ENCODE data around the gene PLCL2. TPM values are rescaled to one million over a fixed set of nuclear protein-coding genes. Genes with fewer than 3 reads are reported as not detected.

The PLCL2 gene
- polyA plus RNA-seq, 2 of the 4 experiments (the other 2 are of a cell fraction): 2.1 to 3.0 TPM

DNA sequence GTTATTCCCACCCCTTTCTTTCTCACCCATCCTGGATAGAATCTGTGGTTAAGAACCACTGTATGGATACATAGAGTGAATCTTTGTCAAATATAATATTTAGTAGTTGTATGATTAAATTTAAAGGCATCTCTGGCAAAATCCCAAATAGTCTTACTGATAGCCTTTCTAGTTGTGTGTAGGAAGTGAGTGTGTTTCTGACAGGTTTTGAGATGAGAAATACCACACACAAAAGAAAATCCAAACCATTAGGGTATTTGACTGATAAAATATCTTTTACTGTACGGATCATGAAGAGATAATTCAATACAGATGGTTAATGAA is 44.7 kb upstream of the PLCL2 start:
- no peak overlapping the region for H3K27ac ChIP-seq
- ChIA-PET POLR2A (no interaction called here), CTCF (no interaction called here)
- no peak for TF ChIP-seq CHD4 (IDR thresholded peaks at IDR 0.05; ENCODE audit: borderline replicate concordance)
- TF ChIP-seq, protein P1, sequence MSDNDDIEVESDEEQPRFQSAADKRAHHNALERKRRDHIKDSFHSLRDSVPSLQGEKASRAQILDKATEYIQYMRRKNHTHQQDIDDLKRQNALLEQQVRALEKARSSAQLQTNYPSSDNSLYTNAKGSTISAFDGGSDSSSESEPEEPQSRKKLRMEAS (IDR thresholded peaks at IDR 0.05): no peak
- TF ChIP-seq KDM5A (IDR thresholded peaks at IDR 0.05): no peak
- TF ChIP-seq, protein P2, sequence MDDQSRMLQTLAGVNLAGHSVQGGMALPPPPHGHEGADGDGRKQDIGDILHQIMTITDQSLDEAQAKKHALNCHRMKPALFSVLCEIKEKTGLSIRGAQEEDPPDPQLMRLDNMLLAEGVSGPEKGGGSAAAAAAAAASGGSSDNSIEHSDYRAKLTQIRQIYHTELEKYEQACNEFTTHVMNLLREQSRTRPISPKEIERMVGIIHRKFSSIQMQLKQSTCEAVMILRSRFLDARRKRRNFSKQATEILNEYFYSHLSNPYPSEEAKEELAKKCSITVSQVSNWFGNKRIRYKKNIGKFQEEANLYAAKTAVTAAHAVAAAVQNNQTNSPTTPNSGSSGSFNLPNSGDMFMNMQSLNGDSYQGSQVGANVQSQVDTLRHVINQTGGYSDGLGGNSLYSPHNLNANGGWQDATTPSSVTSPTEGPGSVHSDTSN (IDR thresholded peaks at IDR 0.05): no peak
- no peak for TF ChIP-seq RARB (CRISPR knock-in tag; IDR thresholded peaks at IDR 0.05)
- TF ChIP-seq, protein P3, sequence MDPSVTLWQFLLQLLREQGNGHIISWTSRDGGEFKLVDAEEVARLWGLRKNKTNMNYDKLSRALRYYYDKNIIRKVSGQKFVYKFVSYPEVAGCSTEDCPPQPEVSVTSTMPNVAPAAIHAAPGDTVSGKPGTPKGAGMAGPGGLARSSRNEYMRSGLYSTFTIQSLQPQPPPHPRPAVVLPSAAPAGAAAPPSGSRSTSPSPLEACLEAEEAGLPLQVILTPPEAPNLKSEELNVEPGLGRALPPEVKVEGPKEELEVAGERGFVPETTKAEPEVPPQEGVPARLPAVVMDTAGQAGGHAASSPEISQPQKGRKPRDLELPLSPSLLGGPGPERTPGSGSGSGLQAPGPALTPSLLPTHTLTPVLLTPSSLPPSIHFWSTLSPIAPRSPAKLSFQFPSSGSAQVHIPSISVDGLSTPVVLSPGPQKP (IDR thresholded peaks at IDR 0.05; ENCODE audit: low read depth, low read length): no peak
- TF ChIP-seq ZC3H11A (IDR thresholded peaks at IDR 0.05): no peak
- no peak for TF ChIP-seq FOSB (CRISPR knock-in tag; IDR thresholded peaks at IDR 0.05)
- no peak for TF ChIP-seq HOXA7 (CRISPR knock-in tag; IDR thresholded peaks at IDR 0.05)
- TF ChIP-seq, protein P4, sequence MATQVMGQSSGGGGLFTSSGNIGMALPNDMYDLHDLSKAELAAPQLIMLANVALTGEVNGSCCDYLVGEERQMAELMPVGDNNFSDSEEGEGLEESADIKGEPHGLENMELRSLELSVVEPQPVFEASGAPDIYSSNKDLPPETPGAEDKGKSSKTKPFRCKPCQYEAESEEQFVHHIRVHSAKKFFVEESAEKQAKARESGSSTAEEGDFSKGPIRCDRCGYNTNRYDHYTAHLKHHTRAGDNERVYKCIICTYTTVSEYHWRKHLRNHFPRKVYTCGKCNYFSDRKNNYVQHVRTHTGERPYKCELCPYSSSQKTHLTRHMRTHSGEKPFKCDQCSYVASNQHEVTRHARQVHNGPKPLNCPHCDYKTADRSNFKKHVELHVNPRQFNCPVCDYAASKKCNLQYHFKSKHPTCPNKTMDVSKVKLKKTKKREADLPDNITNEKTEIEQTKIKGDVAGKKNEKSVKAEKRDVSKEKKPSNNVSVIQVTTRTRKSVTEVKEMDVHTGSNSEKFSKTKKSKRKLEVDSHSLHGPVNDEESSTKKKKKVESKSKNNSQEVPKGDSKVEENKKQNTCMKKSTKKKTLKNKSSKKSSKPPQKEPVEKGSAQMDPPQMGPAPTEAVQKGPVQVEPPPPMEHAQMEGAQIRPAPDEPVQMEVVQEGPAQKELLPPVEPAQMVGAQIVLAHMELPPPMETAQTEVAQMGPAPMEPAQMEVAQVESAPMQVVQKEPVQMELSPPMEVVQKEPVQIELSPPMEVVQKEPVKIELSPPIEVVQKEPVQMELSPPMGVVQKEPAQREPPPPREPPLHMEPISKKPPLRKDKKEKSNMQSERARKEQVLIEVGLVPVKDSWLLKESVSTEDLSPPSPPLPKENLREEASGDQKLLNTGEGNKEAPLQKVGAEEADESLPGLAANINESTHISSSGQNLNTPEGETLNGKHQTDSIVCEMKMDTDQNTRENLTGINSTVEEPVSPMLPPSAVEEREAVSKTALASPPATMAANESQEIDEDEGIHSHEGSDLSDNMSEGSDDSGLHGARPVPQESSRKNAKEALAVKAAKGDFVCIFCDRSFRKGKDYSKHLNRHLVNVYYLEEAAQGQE (IDR thresholded peaks at IDR 0.05): no peak
- TF ChIP-seq, protein P5, sequence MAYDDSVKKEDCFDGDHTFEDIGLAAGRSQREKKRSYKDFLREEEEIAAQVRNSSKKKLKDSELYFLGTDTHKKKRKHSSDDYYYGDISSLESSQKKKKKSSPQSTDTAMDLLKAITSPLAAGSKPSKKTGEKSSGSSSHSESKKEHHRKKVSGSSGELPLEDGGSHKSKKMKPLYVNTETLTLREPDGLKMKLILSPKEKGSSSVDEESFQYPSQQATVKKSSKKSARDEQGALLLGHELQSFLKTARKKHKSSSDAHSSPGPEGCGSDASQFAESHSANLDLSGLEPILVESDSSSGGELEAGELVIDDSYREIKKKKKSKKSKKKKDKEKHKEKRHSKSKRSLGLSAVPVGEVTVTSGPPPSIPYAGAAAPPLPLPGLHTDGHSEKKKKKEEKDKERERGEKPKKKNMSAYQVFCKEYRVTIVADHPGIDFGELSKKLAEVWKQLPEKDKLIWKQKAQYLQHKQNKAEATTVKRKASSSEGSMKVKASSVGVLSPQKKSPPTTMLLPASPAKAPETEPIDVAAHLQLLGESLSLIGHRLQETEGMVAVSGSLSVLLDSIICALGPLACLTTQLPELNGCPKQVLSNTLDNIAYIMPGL (CRISPR knock-in tag; IDR thresholded peaks at IDR 0.05; ENCODE audit: borderline replicate concordance): no peak
- TF ChIP-seq, protein P6, sequence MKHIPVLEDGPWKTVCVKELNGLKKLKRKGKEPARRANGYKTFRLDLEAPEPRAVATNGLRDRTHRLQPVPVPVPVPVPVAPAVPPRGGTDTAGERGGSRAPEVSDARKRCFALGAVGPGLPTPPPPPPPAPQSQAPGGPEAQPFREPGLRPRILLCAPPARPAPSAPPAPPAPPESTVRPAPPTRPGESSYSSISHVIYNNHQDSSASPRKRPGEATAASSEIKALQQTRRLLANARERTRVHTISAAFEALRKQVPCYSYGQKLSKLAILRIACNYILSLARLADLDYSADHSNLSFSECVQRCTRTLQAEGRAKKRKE (CRISPR knock-in tag; IDR thresholded peaks at IDR 0.05; ENCODE audit: low read depth): no peak
- no peak for TF ChIP-seq HOXB13 (CRISPR knock-in tag; IDR thresholded peaks at IDR 0.05; ENCODE audit: low read depth)
- no peak for TF ChIP-seq JUN (IDR thresholded peaks at IDR 0.05)
- TF ChIP-seq, protein P7, sequence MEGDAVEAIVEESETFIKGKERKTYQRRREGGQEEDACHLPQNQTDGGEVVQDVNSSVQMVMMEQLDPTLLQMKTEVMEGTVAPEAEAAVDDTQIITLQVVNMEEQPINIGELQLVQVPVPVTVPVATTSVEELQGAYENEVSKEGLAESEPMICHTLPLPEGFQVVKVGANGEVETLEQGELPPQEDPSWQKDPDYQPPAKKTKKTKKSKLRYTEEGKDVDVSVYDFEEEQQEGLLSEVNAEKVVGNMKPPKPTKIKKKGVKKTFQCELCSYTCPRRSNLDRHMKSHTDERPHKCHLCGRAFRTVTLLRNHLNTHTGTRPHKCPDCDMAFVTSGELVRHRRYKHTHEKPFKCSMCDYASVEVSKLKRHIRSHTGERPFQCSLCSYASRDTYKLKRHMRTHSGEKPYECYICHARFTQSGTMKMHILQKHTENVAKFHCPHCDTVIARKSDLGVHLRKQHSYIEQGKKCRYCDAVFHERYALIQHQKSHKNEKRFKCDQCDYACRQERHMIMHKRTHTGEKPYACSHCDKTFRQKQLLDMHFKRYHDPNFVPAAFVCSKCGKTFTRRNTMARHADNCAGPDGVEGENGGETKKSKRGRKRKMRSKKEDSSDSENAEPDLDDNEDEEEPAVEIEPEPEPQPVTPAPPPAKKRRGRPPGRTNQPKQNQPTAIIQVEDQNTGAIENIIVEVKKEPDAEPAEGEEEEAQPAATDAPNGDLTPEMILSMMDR (IDR thresholded peaks at IDR 0.05): no peak
- TF ChIP-seq RNF2 (IDR thresholded peaks at IDR 0.05; ENCODE audit: borderline replicate concordance, low read depth): no peak
- TF ChIP-seq, protein P8, sequence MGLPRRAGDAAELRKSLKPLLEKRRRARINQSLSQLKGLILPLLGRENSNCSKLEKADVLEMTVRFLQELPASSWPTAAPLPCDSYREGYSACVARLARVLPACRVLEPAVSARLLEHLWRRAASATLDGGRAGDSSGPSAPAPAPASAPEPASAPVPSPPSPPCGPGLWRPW (IDR thresholded peaks at IDR 0.05): no peak
- TF ChIP-seq MYC (IDR thresholded peaks at IDR 0.05; ENCODE audit: borderline replicate concordance, low read length): no peak
- no peak for TF ChIP-seq EHF (CRISPR knock-in tag; IDR thresholded peaks at IDR 0.05)
- H3K4me3 ChIP-seq: no peak overlapping the region
- no peaks in the 10 kb centered on the region for H3K4me1 ChIP-seq
- no peaks in the 10 kb centered on the region for H3K9me3 ChIP-seq
- no peak overlapping the region for H3K4me2 ChIP-seq
- 75% methylated on average over 1 of the region's 1 CpG for WGBS (ENCODE audit: missing lambda C conversion rate)
- no peak for ATAC-seq
- no peak for DNase-seq (ENCODE audit: low read depth in 1 of 2, low spot score in 1 of 2)
- no peak for FAIRE-seq
